GM19193 (cell line): ENCODE data around the gene TRAM2.
A peak's percentile ranks its signal among the peaks of the same experiment; 100 is the strongest.

Experiments
- POLR2A ChIP-seq: IDR thresholded peaks from 4 replicates; pipeline ENCODE4 v1.6.1; 2011; ENCODE audit not compliant: insufficient read depth, insufficient read length; ENCODE audit errors: extremely low read depth

The TRAM2 gene

DNA sequence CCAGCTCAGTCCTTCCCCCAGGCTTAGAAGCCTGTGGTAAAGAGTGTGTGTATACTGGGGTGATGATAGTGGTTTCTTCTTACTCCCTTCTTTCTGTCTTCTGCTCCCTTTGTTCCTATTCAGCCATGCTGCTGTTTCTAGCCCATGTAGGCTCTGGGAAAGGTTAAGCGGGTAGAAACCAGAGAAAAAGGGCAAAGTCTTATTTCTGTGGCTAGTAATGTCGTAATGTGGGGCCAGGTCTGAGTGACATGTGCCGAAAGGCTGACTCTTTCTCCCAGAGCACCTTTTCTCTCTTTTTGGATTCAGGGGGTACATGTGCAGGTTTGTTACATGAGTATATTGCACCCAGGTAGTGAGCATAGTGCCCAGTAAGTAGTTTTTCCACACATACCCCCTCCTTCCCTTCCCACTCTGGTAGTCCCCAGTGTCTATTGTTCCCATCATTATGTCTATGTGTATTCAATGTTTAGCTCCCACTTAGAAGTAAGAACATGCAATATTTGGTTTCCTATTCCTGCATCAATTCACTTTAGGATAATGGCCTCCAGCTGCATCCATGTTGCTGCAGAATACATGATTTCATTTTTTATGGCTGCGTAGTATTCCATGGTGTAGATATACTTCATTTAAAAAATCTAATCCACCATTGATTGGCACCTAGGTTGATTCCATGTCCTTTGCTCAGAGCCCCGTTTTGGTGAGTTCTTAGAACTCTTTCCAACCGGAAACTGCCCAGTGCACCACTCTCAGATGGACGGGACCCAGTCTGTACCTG, 82.4 kb downstream of the TRAM2 start:
- TF ChIP-seq POLR2A, result no peak

DNA sequence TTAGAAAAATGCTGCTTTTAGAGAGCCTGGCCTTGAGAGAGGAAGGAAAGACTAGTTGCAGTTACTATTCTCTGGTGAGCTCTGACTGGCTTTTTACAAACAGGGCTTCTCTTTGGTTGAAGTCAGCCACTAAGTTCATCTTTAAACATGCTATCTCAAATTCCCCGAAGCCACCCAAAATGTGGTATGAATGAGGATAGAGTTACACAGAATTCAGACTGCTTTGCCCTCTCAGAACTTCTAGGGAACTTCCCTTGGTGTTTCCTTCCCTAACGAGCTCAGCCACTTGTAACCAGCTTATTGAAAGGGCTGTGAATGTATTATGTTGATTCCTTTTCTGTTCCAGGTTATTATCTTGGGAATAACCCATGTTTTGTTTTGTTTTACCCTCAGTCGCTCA, 83.2 kb downstream of the TRAM2 start:
- TF ChIP-seq POLR2A, result no peak

DNA sequence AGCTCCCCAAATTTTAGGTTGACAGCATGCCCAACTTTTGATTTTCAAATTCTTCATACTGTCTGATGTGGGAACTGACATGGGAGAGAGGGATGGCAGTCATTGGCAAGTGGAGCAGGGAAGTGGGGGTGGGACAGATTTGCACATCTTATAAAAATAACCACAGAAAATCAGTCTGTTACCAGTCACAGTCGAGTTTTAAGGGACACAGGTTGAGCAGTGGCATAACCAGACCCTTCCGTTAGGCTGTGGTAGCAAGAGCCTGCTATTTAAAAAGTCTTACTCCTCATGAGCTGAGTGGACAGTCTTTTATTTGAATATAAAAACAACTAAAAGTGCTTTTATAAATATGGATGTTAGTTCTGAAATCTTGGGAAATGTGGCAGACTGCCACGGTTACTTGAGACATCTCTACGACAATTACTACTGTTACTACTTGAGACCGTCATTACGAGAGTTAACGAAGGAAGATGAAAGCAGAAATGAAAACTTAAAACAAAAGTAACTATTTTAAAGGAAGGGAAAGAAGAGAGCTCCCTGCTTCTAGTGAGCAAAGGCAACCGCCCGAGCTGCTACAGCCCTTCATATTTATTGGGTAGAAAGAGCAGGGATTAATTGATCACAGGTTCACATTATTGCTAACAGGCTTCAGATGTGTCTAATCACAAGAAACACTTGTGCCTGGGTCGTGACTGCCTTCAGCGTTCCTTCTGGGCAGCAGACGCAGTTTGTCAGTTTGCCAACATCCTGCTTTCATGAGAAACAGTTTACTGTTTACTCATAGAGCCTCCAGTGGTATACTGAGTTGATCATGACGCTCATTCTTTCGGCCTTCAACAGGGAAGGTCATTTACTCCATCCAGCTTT, 85.4 kb downstream of the TRAM2 start:
- TF ChIP-seq POLR2A, result peak; percentile 26

DNA sequence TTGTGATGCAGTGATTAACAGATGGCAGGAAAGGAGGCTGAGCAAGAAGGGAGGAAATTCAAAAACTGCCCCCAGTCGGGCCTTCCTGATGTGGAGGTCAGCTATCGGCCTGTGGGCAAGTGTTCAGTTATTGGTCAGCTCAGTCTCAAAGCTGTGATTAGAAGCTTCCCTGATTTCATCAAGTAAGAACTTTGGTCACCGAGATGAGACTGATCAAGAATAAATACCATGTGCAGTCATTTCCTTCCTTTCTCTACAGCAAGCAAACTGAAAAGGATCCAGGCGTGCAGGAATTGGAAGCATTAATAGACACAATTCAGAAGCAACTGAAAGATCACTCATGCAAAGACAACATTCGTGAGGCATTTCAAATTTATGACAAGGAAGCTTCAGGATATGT, 87.0 kb downstream of the TRAM2 start:
- no peak for TF ChIP-seq POLR2A

DNA sequence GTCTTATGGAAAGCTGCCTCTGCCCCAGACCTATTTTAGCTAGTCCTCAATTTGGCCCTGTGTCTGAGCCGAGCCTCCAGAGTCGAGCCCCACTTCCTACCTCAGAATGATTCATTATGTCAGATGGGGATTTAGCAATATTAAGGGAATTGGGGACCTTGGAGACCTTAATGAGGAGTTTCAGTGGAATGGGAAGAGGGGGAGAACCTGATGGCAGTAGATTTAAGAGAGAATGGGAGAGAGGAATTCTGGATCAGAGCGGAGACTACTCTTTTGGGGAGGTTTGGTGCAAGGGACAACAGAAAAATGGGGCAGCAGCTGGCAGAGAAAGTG, 93.2 kb downstream of the TRAM2 start:
- TF ChIP-seq POLR2A, result no peak

DNA sequence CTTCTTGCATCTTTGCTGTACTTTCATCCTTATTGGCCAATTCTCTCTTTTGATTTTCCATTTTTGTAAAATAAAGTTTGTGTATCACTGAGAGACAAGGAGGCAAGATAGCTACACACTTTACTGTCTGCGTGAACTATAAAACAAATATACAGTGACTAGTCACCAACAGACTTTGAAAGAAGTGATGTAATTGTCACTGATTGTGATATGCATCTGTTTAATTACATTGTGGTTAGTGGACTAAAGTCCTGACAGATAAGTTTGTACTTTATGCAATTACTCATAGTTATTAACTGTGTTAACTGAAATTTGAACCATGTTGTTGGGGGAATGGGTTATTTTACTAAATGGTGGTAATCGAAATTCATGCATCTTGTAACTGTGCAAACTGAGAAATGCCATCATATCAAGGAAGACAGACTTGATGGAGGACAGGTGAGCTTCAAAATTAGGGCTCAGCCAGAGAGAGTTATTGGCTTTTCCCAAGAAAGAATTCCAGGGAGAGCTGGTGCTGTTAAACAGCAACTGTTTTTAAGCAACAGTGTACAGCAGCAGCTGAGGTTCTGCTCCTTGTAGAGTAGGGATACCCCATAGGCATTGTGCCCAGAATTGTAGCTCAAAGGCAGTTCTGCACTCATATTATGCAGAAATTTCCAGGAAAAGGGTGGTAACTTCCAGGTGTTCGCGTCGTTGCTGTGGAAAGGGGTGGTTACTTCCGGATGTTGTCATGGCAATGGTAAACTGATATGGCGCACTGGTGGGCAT, 93.8 kb downstream of the TRAM2 start:
- no peak for TF ChIP-seq POLR2A

DNA sequence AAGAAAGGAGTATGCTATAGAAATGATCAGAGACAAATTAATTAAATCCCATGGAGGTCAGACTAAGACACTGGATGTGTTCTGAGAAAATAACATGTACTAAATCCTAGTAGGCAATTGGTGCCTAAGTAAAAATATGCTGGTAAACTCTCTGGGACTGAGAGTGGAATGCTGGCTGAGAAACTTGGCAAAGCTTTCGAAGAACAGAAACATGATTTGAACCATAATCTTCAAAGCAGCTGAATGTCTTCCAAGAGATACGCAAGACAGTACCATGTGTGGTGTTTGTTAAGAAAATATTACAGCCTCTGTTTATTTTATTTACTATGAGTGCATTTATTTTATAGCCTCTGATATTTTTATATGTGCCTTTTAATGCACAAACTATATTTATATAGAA, 101.6 kb downstream of the TRAM2 start:
- TF ChIP-seq POLR2A, result no peak

DNA sequence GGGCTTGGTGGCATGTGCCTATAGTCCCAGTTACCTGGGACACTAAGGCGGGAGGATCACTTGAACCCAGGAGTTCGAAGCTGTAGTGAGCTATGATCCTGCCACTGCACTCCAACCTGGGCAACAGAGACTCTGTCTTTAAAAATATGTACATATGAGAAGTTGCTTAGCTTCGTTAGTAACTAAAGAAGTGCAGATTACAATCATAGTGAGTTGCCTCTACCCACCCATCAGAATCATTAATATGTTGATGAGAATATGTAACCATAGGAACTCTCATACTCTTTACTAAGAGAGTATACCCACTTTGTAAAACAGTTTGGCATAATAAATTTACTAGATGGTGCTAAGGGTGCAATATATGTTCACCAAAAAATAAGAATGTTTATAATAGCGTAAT, 102.7 kb downstream of the TRAM2 start:
- no peak for TF ChIP-seq POLR2A

DNA sequence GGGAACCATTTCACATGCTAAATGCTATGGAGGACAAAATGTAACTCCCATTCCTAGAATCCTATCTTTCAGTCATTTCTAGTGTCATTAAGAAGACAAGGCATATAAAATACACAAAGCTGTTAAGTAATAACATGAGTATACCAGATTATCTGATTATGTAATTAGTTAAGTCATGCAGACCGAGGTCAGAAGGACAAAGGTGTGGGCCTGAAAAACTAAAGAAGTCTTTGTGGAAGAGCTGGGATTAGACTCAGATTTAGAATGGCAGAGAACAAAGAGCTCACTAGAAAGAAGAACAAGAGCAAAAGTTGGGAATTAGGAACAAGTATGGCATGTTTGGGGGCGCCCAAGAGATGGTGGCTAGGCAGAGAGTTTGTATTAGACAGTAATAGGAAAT, 119.8 kb downstream of the TRAM2 start:
- TF ChIP-seq POLR2A, result no peak

DNA sequence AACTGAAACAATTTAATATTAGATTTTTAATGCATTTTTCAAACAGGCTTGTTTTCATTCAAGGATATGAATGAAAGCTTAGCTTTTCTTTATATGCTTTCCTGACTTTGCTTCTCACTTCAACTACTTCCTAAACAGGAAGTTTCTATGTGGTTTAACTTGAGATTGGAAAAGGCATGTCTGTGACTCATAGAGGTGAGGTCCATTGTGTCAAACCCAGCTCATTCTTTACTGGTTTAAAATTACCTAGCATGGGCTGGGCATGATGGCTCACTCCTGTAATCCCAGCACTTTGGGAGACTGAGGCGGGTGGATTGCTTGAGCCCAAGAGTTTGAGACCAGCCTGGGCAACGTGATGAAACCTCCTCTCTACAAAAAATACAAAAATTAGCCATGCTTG, 122.3 kb downstream of the TRAM2 start:
- TF ChIP-seq POLR2A, result no peak
